Adipocyte (in vitro differentiated cells): ENCODE results near the gene NEURL2.

Experiments
- DNase-seq: peaks from one replicate; pipeline ENCODE4 v3.0.0-alpha.2; 2015; ENCODE audit warnings: low read depth
- H3K27me3 ChIP-seq: replicated peaks from 2 replicates; pipeline ENCODE4 v1.7.0; 2013; ENCODE audit warnings: mild to moderate bottlenecking, low read length, moderate library complexity; ENCODE audit not compliant: control insufficient read depth, insufficient read depth
- H3K36me3 ChIP-seq: 2 replicates; pipeline ENCODE4 v1.7.0; 2013; ENCODE audit warnings: low read length, mild to moderate bottlenecking, moderate library complexity; ENCODE audit not compliant: control insufficient read depth, insufficient read depth, severe bottlenecking
- H3K4me1 ChIP-seq: 2 replicates; pipeline ENCODE4 v1.7.0; 2013; ENCODE audit warnings: mild to moderate bottlenecking, low read length, moderate library complexity; ENCODE audit not compliant: control insufficient read depth, insufficient read depth
- H3K4me3 ChIP-seq: 2 replicates; pipeline ENCODE4 v1.7.0; 2013; ENCODE audit warnings: mild to moderate bottlenecking, low read length, moderate library complexity
- H3K9ac ChIP-seq: 2 replicates; pipeline ENCODE4 v1.7.0; 2013; ENCODE audit warnings: mild to moderate bottlenecking, low read length, moderate library complexity
- H3K9me3 ChIP-seq: 2 replicates; pipeline ENCODE4 v1.7.0; 2013; ENCODE audit warnings: mild to moderate bottlenecking, low read length, moderate library complexity; ENCODE audit not compliant: control insufficient read depth

Gene NEURL2

DNA sequence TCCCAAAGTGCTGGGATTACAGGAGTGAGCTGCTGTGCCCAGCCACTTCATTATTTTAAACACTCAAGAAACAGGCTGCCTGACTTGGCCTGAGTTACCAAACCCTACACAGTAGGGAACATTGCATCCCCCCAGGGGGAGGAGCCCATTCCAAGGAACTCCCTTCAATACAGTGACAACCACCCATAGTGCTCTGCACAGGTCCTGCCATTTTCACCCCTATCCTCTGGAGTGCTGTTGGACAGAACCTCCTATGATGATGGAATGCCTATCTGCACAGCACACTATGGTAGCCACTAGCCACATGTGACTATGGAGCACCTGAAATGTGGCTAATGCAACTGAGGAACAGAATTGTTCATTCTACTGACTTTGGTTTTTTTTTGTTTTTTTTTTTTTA, 45.6 kb downstream of the NEURL2 start:
- Histone ChIP-seq H3K9me3 (no peaks in the 10 kb centered on the region), H3K36me3 (peaks cover 71% of the 10 kb centered on the region), H3K9ac (no peak overlapping the region), H3K4me1 (peaks cover 30% of the 10 kb centered on the region), H3K27me3 (no peaks in the 10 kb centered on the region), H3K4me3 (no peak overlapping the region)
- no peak for DNase-seq

DNA sequence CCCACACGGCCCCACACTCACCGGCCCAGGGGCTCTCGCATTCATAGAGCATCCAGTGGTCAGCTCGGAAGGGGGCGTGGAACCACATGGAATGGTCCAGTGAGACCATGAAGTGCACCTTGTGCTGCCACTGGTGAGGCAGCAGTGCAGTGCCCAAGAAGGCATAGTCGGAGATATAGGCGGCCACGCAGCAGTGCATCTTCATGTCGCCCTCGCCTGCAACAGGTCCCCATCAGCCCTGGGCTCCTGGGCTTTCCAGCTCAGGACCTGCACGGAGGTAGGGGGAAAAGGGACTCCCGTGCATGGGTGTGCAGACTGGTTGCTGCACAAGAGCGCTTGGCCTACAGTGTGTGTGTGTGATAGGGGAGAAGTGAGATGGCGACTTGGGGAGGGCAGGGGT, 47.5 kb downstream of the NEURL2 start:
- Histone ChIP-seq H3K4me1 (peaks cover 30% of the 10 kb centered on the region), H3K27me3 (no peaks in the 10 kb centered on the region), H3K4me3 (no peak overlapping the region), H3K9me3 (no peaks in the 10 kb centered on the region), H3K9ac (peak overlapping the region; percentile 39), H3K36me3 (peaks cover 76% of the 10 kb centered on the region)
- no peak for DNase-seq

DNA sequence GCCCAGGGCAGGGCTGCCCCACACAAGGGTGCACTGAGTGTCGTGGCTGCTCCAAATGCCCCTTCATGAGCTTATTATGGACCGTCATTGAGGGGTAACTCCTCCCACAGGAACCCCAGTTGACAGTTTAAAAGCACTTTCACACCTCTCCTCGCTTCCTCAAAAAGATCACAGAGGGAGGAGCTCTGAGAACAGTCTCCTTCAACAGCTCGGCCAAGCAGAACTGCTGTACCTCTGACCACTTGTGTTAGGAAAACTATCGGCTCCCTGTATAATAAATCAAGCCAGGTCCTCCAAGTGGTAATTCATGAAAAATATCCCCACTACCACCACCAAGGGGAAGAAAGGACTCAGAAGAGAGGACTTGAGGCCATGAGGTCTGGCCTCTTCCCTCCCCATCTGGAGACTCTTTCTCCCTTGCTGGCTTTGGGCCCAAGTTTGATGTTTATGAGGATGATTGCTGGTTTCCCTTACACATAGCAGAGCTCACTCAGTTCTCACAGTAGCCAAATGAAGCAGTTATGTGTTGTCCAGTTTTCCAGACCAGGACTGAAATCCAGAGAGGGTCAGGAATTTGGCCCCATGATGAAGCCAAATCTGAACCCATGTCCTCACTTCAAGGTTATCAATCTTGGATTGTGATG, 48.7 kb downstream of the NEURL2 start:
- Histone ChIP-seq H3K36me3 (peaks cover 78% of the 10 kb centered on the region), H3K27me3 (no peaks in the 10 kb centered on the region), H3K4me1 (peaks cover 32% of the 10 kb centered on the region), H3K9ac (peak overlapping the region; percentile 39), H3K4me3 (no peak overlapping the region), H3K9me3 (no peaks in the 10 kb centered on the region)
- DNase-seq, result peak; percentile 23

DNA sequence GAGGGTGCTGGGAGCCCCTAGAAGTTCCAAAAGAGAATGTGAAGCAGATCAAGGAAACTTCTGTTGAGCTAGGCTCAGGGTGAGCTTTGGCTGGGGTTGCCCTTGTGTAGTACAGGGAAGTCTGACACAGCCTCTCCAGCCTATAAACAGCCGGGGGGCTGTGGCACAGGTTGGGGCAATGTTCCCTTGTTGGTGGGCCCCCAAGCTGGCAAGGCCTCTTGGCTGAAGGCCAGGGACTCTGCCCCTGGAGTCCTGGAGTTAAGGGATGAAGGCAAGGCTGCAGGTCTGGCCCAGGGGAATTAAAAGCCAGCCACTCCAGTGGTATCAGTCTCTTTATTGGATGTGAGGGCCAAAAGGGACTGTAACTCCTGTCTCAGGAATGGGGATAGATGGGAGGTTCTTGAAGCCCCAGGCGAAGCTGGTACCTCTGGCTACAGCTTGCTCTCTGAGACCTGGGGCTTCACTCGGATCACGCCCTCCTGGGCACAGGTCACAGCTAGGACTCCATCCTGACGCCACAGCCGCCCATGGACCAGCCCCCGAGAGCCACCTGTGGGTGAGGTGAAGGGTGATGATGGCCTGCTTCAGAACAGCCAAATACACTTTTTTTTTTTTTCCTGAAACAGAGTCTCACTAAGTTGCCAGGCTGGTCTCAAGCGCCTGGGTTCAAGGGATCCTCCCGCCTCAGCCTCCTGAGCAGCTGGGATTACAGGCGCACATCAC, 49.4 kb downstream of the NEURL2 start:
- peaks cover 40% of the 10 kb centered on the region for H3K4me1 ChIP-seq
- H3K27me3 ChIP-seq, result no peaks in the 10 kb centered on the region
- DNase-seq, result no peak
- peaks cover 78% of the 10 kb centered on the region for H3K36me3 ChIP-seq
- no peak overlapping the region for H3K4me3 ChIP-seq
- peak overlapping the region; percentile 27 for H3K9ac ChIP-seq
- H3K9me3 ChIP-seq, result no peaks in the 10 kb centered on the region

DNA sequence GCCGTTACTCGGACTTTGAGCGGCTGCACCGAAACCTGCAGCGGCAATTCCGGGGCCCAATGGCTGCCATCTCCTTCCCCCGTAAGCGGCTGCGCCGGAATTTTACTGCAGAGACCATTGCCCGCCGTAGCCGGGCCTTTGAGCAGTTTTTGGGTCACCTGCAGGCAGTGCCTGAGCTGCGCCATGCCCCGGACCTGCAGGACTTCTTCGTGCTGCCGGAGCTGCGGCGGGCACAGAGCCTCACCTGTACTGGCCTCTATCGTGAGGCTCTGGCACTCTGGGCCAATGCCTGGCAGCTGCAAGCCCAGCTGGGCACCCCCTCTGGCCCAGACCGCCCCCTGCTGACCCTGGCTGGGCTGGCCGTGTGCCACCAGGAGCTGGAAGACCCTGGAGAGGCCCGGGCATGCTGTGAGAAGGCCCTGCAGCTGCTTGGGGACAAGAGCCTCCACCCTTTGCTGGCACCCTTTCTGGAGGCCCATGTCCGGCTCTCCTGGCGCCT, 50.3 kb downstream of the NEURL2 start:
- H3K9me3 ChIP-seq, result no peaks in the 10 kb centered on the region
- no peak for DNase-seq
- peaks cover 42% of the 10 kb centered on the region for H3K4me1 ChIP-seq
- H3K9ac ChIP-seq, result peak overlapping the region; percentile 27
- H3K36me3 ChIP-seq, result peaks cover 72% of the 10 kb centered on the region
- no peak overlapping the region for H3K4me3 ChIP-seq
- H3K27me3 ChIP-seq, result no peaks in the 10 kb centered on the region
